Endothelial cell (in vitro differentiated cells): ENCODE results near the gene RNF41. TPM values are rescaled to one million over a fixed set of nuclear protein-coding genes. Genes with fewer than 3 reads are reported as not detected.
"Not testable (repeated sequence)": the region's sequence is repeated elsewhere in the genome, so short reads cannot be mapped to it uniquely, and the experiment has no call there.

Experiments used
- DNase-seq: peaks from one replicate; pipeline ENCODE4 v3.0.0; 2021; ENCODE audit warnings: low spot score
- H3K27ac Mint-ChIP-seq: one replicate; pipeline ENCODE4 v1.8.0; 2021; ENCODE audit warnings: mixed read lengths, inconsistent platforms; ENCODE audit not compliant: unreplicated experiment
- H3K27me3 Mint-ChIP-seq: one replicate; pipeline ENCODE4 v1.8.0; 2021; ENCODE audit warnings: mild to moderate bottlenecking, moderate library complexity, mixed read lengths, inconsistent platforms; ENCODE audit not compliant: unreplicated experiment
- H3K36me3 Mint-ChIP-seq: one replicate; pipeline ENCODE4 v1.8.0; 2021; ENCODE audit warnings: mild to moderate bottlenecking, low read depth, mixed read lengths, inconsistent platforms; ENCODE audit not compliant: unreplicated experiment
- H3K4me1 Mint-ChIP-seq: one replicate; pipeline ENCODE4 v1.8.0; 2021; ENCODE audit warnings: mild to moderate bottlenecking, mixed read lengths, inconsistent platforms; ENCODE audit not compliant: unreplicated experiment
- H3K4me3 Mint-ChIP-seq: one replicate; pipeline ENCODE4 v1.8.0; 2021; ENCODE audit warnings: mild to moderate bottlenecking, mixed read lengths, inconsistent platforms; ENCODE audit not compliant: unreplicated experiment
- H3K9me3 Mint-ChIP-seq: one replicate; pipeline ENCODE4 v1.8.0; 2021; ENCODE audit warnings: mixed read lengths, inconsistent platforms; ENCODE audit not compliant: unreplicated experiment
- total RNA-seq: library from RNA; stranded (reverse); fragmentation: NEBNext Ultra II Directional; extraction: Animal tissue kit (Norgen Biotek cat#: 25700); gene quantifications from one replicate; pipeline ENCODE4 v1.2.1, GENCODE V29; 2021; ENCODE audit not compliant: unreplicated experiment
- TF ChIP-seq, protein P1 (sequence below): fragments of 200-600 bp; sonication (generic); IDR thresholded peaks from one replicate; pipeline ENCODE4 v1.5.0; 2021; ENCODE audit warnings: antibody characterized with exemption; ENCODE audit not compliant: unreplicated experiment

Gene RNF41
- total RNA-seq, 1 donor from 2014 or later = 55.5 TPM

- peaks cover 34% of the 10 kb centered on the region for H3K36me3 Mint-ChIP-seq
- peaks cover 8% of the 10 kb centered on the region for H3K4me1 Mint-ChIP-seq
- TF ChIP-seq, protein P1, sequence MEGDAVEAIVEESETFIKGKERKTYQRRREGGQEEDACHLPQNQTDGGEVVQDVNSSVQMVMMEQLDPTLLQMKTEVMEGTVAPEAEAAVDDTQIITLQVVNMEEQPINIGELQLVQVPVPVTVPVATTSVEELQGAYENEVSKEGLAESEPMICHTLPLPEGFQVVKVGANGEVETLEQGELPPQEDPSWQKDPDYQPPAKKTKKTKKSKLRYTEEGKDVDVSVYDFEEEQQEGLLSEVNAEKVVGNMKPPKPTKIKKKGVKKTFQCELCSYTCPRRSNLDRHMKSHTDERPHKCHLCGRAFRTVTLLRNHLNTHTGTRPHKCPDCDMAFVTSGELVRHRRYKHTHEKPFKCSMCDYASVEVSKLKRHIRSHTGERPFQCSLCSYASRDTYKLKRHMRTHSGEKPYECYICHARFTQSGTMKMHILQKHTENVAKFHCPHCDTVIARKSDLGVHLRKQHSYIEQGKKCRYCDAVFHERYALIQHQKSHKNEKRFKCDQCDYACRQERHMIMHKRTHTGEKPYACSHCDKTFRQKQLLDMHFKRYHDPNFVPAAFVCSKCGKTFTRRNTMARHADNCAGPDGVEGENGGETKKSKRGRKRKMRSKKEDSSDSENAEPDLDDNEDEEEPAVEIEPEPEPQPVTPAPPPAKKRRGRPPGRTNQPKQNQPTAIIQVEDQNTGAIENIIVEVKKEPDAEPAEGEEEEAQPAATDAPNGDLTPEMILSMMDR = no peak
Measured at GRCh38 chr12:56204275-56204674, 17.4 kb downstream of the RNF41 start.

DNA sequence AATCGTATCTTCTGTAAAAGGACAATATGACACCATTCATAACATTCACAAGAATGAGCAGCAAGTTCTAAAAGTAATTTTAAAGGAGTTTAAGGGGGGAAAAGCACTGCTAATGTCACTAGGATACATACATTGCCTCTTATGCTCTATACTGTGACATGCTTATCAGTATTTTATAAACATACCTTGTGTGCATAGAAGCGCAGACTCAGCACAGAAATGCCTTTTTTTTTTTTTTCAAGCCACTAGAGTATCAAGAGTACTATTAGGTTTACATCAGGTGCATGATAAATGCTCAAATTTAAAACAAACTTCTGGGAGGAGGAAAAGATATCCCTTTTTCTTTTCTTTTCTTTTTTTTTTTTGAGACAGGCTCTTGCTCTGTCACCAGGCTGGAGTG is 18.9 kb downstream of the RNF41 start:
- peaks cover 7% of the 10 kb centered on the region for H3K27me3 Mint-ChIP-seq

More at GRCh38 chr12:56204275-56204674, 17.4 kb downstream of the RNF41 start:
- Mint-ChIP-seq H3K4me3 (peak overlapping the region; percentile 70), H3K9me3 (no peaks in the 10 kb centered on the region), H3K27ac (peak overlapping the region; percentile 25), H3K27me3 (peaks cover 4% of the 10 kb centered on the region)
- DNase-seq = no peak

DNA sequence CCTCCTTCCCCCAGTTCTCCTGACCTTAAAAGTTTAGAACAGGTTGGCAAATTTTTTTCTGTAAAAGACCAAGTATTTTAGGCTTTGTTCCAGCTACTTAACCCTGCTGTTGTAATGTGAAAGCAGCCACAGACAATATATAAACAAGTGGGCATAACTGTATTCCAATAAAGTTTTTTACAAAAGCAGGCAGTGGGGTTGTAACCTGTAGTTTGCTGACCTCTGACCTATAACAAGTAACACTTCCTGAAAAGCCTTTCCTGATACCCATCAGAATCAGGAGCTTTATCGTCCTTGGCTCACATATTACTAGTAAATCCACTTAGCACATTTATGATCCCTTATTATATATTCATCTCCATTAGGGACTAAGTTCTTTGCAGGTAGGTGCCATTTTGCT is 19.4 kb downstream of the RNF41 start:
- no peaks in the 10 kb centered on the region for H3K9me3 Mint-ChIP-seq
- peaks cover 23% of the 10 kb centered on the region for H3K36me3 Mint-ChIP-seq
- H3K27me3 Mint-ChIP-seq = peaks cover 7% of the 10 kb centered on the region
- DNase-seq = no peak
- peaks cover 27% of the 10 kb centered on the region for H3K4me1 Mint-ChIP-seq
- H3K4me3 Mint-ChIP-seq = no peak overlapping the region
- TF ChIP-seq, protein P1 = no peak
- H3K27ac Mint-ChIP-seq = no peak overlapping the region

More for the DNA sequence above, 18.9 kb downstream of the RNF41 start:
- H3K4me3 Mint-ChIP-seq = no peak overlapping the region
- H3K36me3 Mint-ChIP-seq = peaks cover 28% of the 10 kb centered on the region
- H3K9me3 Mint-ChIP-seq = no peaks in the 10 kb centered on the region
- no peak overlapping the region for H3K27ac Mint-ChIP-seq
- DNase-seq = no peak
- H3K4me1 Mint-ChIP-seq = peaks cover 23% of the 10 kb centered on the region
- TF ChIP-seq, protein P1 = no peak

DNA sequence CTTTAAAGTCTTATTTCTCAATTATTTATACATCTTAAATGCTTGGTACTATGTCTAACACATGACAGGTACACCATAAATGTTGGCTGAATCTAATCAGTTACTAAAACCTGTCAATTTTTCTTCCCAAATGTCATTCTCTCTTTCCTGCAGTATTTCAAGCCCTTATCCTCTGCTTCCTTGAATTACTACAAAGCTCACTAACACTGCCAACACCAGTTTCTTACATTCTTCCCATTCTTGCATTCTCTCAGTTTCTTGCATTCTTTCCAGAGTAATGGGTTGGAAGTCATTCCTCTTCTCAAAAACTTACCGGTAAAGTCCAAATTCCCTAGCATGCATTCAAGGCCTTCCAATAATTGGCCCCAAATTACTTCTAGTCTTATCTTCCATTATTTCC is 22.9 kb downstream of the RNF41 start:
- H3K4me1 Mint-ChIP-seq = peaks cover 31% of the 10 kb centered on the region
- peaks cover 7% of the 10 kb centered on the region for H3K27me3 Mint-ChIP-seq
- H3K9me3 Mint-ChIP-seq = no peaks in the 10 kb centered on the region
- peak overlapping the region; percentile 6 for H3K4me3 Mint-ChIP-seq
- no peak for DNase-seq
- peak overlapping the region; percentile 55 for H3K27ac Mint-ChIP-seq
- H3K36me3 Mint-ChIP-seq = no peaks in the 10 kb centered on the region
- TF ChIP-seq, protein P1 = no peak

DNA sequence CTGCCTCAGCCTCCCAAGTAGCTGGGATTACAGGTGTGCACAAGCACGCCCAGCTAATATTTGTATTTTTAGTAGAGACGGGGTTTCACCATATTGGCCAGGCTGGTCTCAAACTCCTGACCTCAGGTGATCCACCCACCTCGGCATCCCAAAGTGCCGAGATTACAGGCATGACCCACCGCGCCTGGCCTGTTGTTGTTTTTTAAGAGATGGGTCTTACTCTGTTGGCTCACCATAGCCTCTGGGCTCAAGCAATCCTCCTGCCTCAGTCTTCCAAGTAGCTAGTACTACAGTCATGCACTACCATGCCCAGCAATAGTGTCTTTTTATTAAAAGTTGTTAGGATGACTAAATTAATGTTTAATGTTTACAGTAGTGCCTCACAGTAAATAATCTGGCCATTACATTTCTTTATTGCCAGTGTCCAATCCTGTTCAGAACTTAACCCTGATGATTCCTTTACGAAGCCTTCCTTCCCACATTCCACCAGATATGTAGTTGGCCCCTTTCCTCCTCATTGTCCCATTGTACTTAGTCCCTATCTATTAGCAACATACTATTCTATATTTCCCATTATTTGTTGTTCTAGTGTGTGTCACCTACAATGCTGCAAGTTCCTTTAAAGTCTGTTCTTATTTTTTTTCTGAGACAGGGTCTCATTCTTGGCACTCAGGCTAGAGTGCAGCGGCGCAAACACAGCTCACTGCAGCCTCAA is 23.6 kb downstream of the RNF41 start:
- TF ChIP-seq, protein P1 = no peak
- Mint-ChIP-seq H3K4me3 (peak overlapping the region; percentile 17), H3K27ac (peak overlapping the region; percentile 92), H3K36me3 (no peaks in the 10 kb centered on the region), H3K9me3 (no peaks in the 10 kb centered on the region), H3K4me1 (peaks cover 36% of the 10 kb centered on the region), H3K27me3 (peaks cover 7% of the 10 kb centered on the region)
- no peak for DNase-seq

- H3K36me3 Mint-ChIP-seq, H3K9me3 Mint-ChIP-seq, H3K4me3 Mint-ChIP-seq, H3K27me3 Mint-ChIP-seq, DNase-seq: not testable (repeated sequence)
- Mint-ChIP-seq H3K27ac (peak overlapping the region; percentile 90), H3K4me1 (peaks cover 30% of the 10 kb centered on the region)
Measured at GRCh38 chr12:56196818-56197550, 24.7 kb downstream of the RNF41 start.
